Endothelial cell of umbilical vein (primary cell): ENCODE measurements around the gene RMRP. TPM values are rescaled to one million over a fixed set of nuclear protein-coding genes. Genes with fewer than 3 reads are reported as not detected.

Experiments
- BruUV-seq: library from RNA; stranded (reverse); fragments of 400-500 nt; replicated peaks from 2 replicates; lab custom pipeline; 2021; lab: Mats Ljungman, UMichigan
- CTCF ChIA-PET: fragments of 300-600, 350-600 bp; sonication (Branson Sonifier 250); formaldehyde crosslinking; loops from one replicate; lab custom pipeline; 2021; ENCODE audit warnings: antibody characterized with exemption, inconsistent platforms; lab: Charles Lee
- POLR2A ChIA-PET: fragments of 300-600, 350-600 bp; sonication (Branson Sonifier 250); formaldehyde crosslinking; loops from one replicate; lab custom pipeline; 2021; ENCODE audit warnings: antibody characterized with exemption, inconsistent platforms; lab: Charles Lee
- DNase-seq: peaks from one replicate; pipeline ENCODE4 v3.0.0-alpha.2; 2011; ENCODE audit warnings: low read depth, low spot score
- FAIRE-seq: peaks from 2 replicates; lab custom pipeline; 2011; peaks lifted over from hg19 to GRCh38; lab: Jason Lieb, UNC
- H2AFZ ChIP-seq: 2 replicates; pipeline ENCODE4 v1.6.0; 2012; ENCODE audit warnings: low read depth, low read length, control low read depth, inconsistent platforms
- H3K27ac ChIP-seq: 2 replicates; pipeline ENCODE4 v1.5.1; 2011; ENCODE audit warnings: low read depth, mild to moderate bottlenecking, control low read depth, low read length, moderate library complexity; ENCODE audit not compliant: insufficient read depth
- H3K27me3 ChIP-seq, 2 experiments: 2 replicates each; pipeline versions ENCODE4 v1.6.0 to v1.6.1; 2011; ENCODE audit warnings: low read length in 2 of 2, mixed read lengths in 1 of 2; ENCODE audit not compliant: control insufficient read depth in 2 of 2, insufficient read depth in 2 of 2
- H3K36me3 ChIP-seq, 2 experiments: 2 replicates in 1 of 2; 3 replicates in 1 of 2; pipeline ENCODE4 v1.5.1; 2011; ENCODE audit warnings: low read length in 2 of 2, mild to moderate bottlenecking in 1 of 2, moderate library complexity in 1 of 2; ENCODE audit not compliant: control insufficient read depth in 2 of 2, insufficient read depth in 2 of 2; ENCODE audit errors: extremely low read depth in 1 of 2
- H3K4me1 ChIP-seq: 3 replicates; pipeline ENCODE4 v1.5.1; 2011; ENCODE audit warnings: mild to moderate bottlenecking, low read length; ENCODE audit not compliant: control insufficient read depth, insufficient read depth; ENCODE audit errors: extremely low read depth
- H3K4me2 ChIP-seq: 2 replicates; pipeline ENCODE4 v1.6.1; 2011; ENCODE audit warnings: low read length, control low read depth, mixed read lengths; ENCODE audit not compliant: insufficient read depth
- H3K4me3 ChIP-seq, 3 experiments: fragments of 200-600 bp in 1 of 3; sonication (generic), shearing (Covaris generic) in 1 of 3; replicated peaks in 1 of 3; 2 replicates each; pipeline ENCODE4 v1.5.1; 2011 to 2016; ENCODE audit warnings: control low read depth in 3 of 3, low read length in 3 of 3, mild to moderate bottlenecking in 2 of 3, inconsistent platforms in 1 of 3, low read depth in 1 of 3, moderate library complexity in 1 of 3; ENCODE audit not compliant: insufficient read depth in 1 of 3
- H3K79me2 ChIP-seq: 2 replicates; pipeline ENCODE4 v1.6.0; 2012; ENCODE audit warnings: low read length, inconsistent platforms; ENCODE audit not compliant: control insufficient read depth, insufficient read depth
- H3K9ac ChIP-seq: replicated peaks from 2 replicates; pipeline ENCODE3; 2011; ENCODE audit warnings: low read length, control low read depth; ENCODE audit not compliant: insufficient read depth; ENCODE audit errors: extremely low read depth
- H3K9me1 ChIP-seq: replicated peaks from 3 replicates; pipeline ENCODE4 v1.6.0; 2011; ENCODE audit warnings: mild to moderate bottlenecking, low read length; ENCODE audit not compliant: control insufficient read depth, insufficient read depth; ENCODE audit errors: extremely low read depth
- H3K9me3 ChIP-seq: replicated peaks from 2 replicates; pipeline ENCODE4 v1.5.1; 2012; ENCODE audit warnings: low read length, inconsistent platforms; ENCODE audit not compliant: control insufficient read depth, insufficient read depth
- H4K20me1 ChIP-seq: replicated peaks from 2 replicates; pipeline ENCODE3; 2011; ENCODE audit warnings: mild to moderate bottlenecking, low read length; ENCODE audit not compliant: control insufficient read depth, insufficient read depth; ENCODE audit errors: extremely low read depth
- EZH2 ChIP-seq: IDR thresholded peaks from 2 replicates; pipeline ENCODE4 v1.6.1; 2012; ENCODE audit warnings: borderline replicate concordance, low read depth, mild to moderate bottlenecking, moderate library complexity, low read length, inconsistent platforms; ENCODE audit not compliant: severe bottlenecking
- FOS ChIP-seq: IDR thresholded peaks from 2 replicates; pipeline ENCODE4 v1.6.1; 2011; ENCODE audit warnings: mild to moderate bottlenecking, low read length, moderate library complexity, borderline replicate concordance; ENCODE audit not compliant: insufficient read depth
- GATA2 ChIP-seq: IDR thresholded peaks from 2 replicates; pipeline ENCODE4 v1.7.0; 2011; ENCODE audit warnings: low read depth, mild to moderate bottlenecking, moderate library complexity, mixed read lengths, low read length; ENCODE audit not compliant: insufficient read length, insufficient read depth
- JUN ChIP-seq: IDR thresholded peaks from 2 replicates; pipeline ENCODE4 v1.6.1; 2011; ENCODE audit warnings: borderline replicate concordance, low read depth; ENCODE audit not compliant: insufficient read length, insufficient read depth
- MYC ChIP-seq: IDR thresholded peaks from one replicate; pipeline ENCODE4 v1.6.1; 2011; ENCODE audit warnings: mild to moderate bottlenecking, low read depth, low read length
- POLR2A ChIP-seq: IDR thresholded peaks from 2 replicates; pipeline ENCODE4 v1.6.1; 2012; ENCODE audit warnings: low read depth, mild to moderate bottlenecking, control low read depth, low read length
- POLR2AphosphoS5 ChIP-seq: IDR thresholded peaks from 2 replicates; pipeline ENCODE4 v1.6.1; 2012; ENCODE audit warnings: low read depth, mild to moderate bottlenecking, control low read depth, low read length, moderate library complexity; ENCODE audit not compliant: insufficient read depth
- dilution Hi-C: fragments of 300-500 bp; cut with MboI; formaldehyde crosslinking; loops from one replicate; pipeline ENCODE4 v1.15.0; 2019; ENCODE audit warnings: low sequenced_read_pairs; ENCODE audit not compliant: extremely low pct_ligation_motif_present
- intact Hi-C: fragments of 100-400 bp; cut with micrococcal nuclease; formaldehyde crosslinking; loops from one replicate; pipeline ENCODE4 v1.10.0; 2022
- polyA plus RNA-seq, 4 experiments: library from polyadenylated mRNA; depleted of rRNA in 3 of 4; stranded (reverse) in 3 of 4; unstranded in 1 of 4; fragments of >200 nt; gene quantifications; 2 replicates each; pipeline versions ENCODE4 v1.2.1 to v1.2.3, GENCODE V29; 2011 to 2012; ENCODE audit warnings: missing spikeins in 1 of 4
- total RNA-seq: library from RNA; stranded (reverse); gene quantifications from 2 replicates; pipeline ENCODE4 v1.2.3, GENCODE V29; 2021
- TF ChIP-seq, protein P1 (sequence below): IDR thresholded peaks from 2 replicates; pipeline ENCODE4 v1.6.1; 2011; ENCODE audit not compliant: insufficient read depth, insufficient read length
- TF ChIP-seq, protein P2 (sequence below), 2 donors: IDR thresholded peaks; 1 replicate in 1 of 2; 2 replicates in 1 of 2; pipeline ENCODE4 v1.5.1; 2011; ENCODE audit warnings: low read length in 2 of 2, mild to moderate bottlenecking in 2 of 2, moderate library complexity in 2 of 2, control low read depth in 1 of 2, inconsistent platforms in 1 of 2, low read depth in 1 of 2; ENCODE audit not compliant: insufficient read depth in 1 of 2; ENCODE audit errors: extremely low read depth in 1 of 2

RMRP gene
- total and polyA plus RNA-seq, 2 donors (not counting 3 experiments of a cell fraction or from before 2014, with no cell fraction given), result 19,118 TPM; not detected in 1

- Histone ChIP-seq H2AFZ (no peak within 1 kb of the TSS), H3K27me3 (peaks cover 3 to 11% of the 10 kb centered on the region in 2 experiments), H3K4me2 (no peak within 1 kb of the TSS), H3K4me1 (peaks cover 5% of the 10 kb centered on the region), H4K20me1 (no peaks in the 10 kb centered on the region), H3K9me3 (no peaks in the 10 kb centered on the region), H3K9me1 (no peaks in the 10 kb centered on the region), H3K27ac (no peak within 1 kb of the TSS), H3K9ac (no peak within 1 kb of the TSS), H3K4me3 (no peak within 1 kb of the TSS), H3K79me2 (no peaks in the 10 kb centered on the region), H3K36me3 (no peaks in the 10 kb centered on the region)
- ChIA-PET CTCF (interaction anchor here (0.9 to 1.5 kb wide), 4 partner anchors 11 to 23 kb away, joined by 3 to 7 read pairs (median 5); no protein-coding TSS in a partner anchor), POLR2A (no interaction called here)
- intact Hi-C loops (no loop called here), dilution Hi-C loops (no loop called here)
- FAIRE-seq (no peak), DNase-seq (no peak)
- BruUV-seq, result no TSS peak
- TF ChIP-seq, protein P1, sequence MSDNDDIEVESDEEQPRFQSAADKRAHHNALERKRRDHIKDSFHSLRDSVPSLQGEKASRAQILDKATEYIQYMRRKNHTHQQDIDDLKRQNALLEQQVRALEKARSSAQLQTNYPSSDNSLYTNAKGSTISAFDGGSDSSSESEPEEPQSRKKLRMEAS, result no peak
- TF ChIP-seq POLR2A (no peak), JUN (no peak), EZH2 (no peak), MYC (no peak), GATA2 (no peak), POLR2AphosphoS5 (no peak), FOS (no peak)
- TF ChIP-seq, protein P2, sequence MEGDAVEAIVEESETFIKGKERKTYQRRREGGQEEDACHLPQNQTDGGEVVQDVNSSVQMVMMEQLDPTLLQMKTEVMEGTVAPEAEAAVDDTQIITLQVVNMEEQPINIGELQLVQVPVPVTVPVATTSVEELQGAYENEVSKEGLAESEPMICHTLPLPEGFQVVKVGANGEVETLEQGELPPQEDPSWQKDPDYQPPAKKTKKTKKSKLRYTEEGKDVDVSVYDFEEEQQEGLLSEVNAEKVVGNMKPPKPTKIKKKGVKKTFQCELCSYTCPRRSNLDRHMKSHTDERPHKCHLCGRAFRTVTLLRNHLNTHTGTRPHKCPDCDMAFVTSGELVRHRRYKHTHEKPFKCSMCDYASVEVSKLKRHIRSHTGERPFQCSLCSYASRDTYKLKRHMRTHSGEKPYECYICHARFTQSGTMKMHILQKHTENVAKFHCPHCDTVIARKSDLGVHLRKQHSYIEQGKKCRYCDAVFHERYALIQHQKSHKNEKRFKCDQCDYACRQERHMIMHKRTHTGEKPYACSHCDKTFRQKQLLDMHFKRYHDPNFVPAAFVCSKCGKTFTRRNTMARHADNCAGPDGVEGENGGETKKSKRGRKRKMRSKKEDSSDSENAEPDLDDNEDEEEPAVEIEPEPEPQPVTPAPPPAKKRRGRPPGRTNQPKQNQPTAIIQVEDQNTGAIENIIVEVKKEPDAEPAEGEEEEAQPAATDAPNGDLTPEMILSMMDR (IDR thresholded peaks at IDR 0.05; ENCODE audit: extremely low read depth in 1 of 2, insufficient read depth in 1 of 2, low read depth in 1 of 2, low read length in 2 of 2), result no peak
Measured at GRCh38 chr9:35673132-35674024, 15.6 kb upstream of the RMRP start, which contains the start of gene CA9. Gene CA9 (plus strand): TSS chr9:35673928. CDS start chr9:35673960, 32 bp downstream.
